Fibroblast of mammary gland (primary cell): Measurements from ENCODE around the gene HSPA1B.
"Not testable (repeated sequence)": the region's sequence is repeated elsewhere in the genome, so short reads cannot be mapped to it uniquely, and the experiment has no call there.

Experiments
- DNase-seq: peaks from one replicate; pipeline ENCODE4 v3.0.0-alpha.2; 2010; ENCODE audit warnings: low read depth
- H3K4me3 ChIP-seq: 2 replicates; pipeline ENCODE4 v1.5.1; 2011; ENCODE audit warnings: low read depth, mild to moderate bottlenecking, low read length, moderate library complexity; ENCODE audit not compliant: control insufficient read depth
- CTCF ChIP-seq: conservative IDR thresholded peaks from 2 replicates; pipeline ENCODE4 v1.5.1; 2011; ENCODE audit warnings: low read depth, low read length, inconsistent platforms; ENCODE audit not compliant: control insufficient read depth, insufficient read depth

HSPA1B gene

GRCh38 chr6:31836474-31837368 is 9.2 kb downstream of the HSPA1B start:
- peak; percentile 6 for TF ChIP-seq CTCF
- H3K4me3 ChIP-seq: peak overlapping the region; percentile 92
- peak; percentile 67 for DNase-seq

- peak overlapping the region; percentile 92 for H3K4me3 ChIP-seq
- TF ChIP-seq CTCF: no peak
- DNase-seq: peak; percentile 41
These were observed 10.0 kb downstream of the HSPA1B start for GRCh38 chr6:31837369-31838113.

GRCh38 chr6:31838114-31838553 is 10.6 kb downstream of the HSPA1B start:
- peak overlapping the region; percentile 92 for H3K4me3 ChIP-seq

GRCh38 chr6:31838968-31839367 is 11.4 kb downstream of the HSPA1B start:
- TF ChIP-seq CTCF: no peak
- H3K4me3 ChIP-seq: peak overlapping the region; percentile 6
- no peak for DNase-seq

More at GRCh38 chr6:31838114-31838553, 10.6 kb downstream of the HSPA1B start:
- not testable (repeated sequence) for DNase-seq

- DNase-seq, H3K4me3 ChIP-seq: not testable (repeated sequence)
These were observed 12.2 kb downstream of the HSPA1B start for GRCh38 chr6:31839779-31840126.

- no peak for DNase-seq
- H3K4me3 ChIP-seq: no peak overlapping the region
- TF ChIP-seq CTCF: no peak
These were observed 14.5 kb downstream of the HSPA1B start for GRCh38 chr6:31842053-31842452.

GRCh38 chr6:31844507-31844906 is 17.0 kb downstream of the HSPA1B start:
- no peak for TF ChIP-seq CTCF
- H3K4me3 ChIP-seq: no peak overlapping the region
- DNase-seq: no peak
